ENCODE results near the gene NOL4L.

DNA sequence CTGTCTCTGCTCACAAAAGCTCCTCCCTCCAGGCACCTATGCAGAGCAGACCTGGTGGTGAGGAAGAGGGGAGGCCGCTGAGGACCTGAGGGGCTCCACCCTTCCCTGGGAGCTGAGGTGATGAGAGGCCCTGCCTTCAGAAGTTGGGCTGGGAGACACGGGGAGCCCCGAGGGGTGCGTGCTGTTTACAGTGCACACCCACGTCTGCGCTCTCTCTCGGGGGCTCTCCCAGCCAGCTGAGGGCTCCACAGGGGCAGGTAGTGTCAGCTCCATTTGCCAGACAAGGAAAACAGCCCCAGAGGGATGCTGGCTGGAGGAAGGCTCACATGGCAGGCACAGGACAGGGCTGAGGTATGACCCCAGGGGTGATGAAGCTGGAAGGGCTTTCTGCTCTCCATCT is 13.5 kb upstream of the NOL4L start:
- TF ChIP-seq POLR2AphosphoS5 (IDR thresholded peaks at IDR 0.05) (no peak), POLR2A (IDR thresholded peaks at IDR 0.05; ENCODE audit: low read depth) (no peak)
- TF ChIP-seq, protein P1, sequence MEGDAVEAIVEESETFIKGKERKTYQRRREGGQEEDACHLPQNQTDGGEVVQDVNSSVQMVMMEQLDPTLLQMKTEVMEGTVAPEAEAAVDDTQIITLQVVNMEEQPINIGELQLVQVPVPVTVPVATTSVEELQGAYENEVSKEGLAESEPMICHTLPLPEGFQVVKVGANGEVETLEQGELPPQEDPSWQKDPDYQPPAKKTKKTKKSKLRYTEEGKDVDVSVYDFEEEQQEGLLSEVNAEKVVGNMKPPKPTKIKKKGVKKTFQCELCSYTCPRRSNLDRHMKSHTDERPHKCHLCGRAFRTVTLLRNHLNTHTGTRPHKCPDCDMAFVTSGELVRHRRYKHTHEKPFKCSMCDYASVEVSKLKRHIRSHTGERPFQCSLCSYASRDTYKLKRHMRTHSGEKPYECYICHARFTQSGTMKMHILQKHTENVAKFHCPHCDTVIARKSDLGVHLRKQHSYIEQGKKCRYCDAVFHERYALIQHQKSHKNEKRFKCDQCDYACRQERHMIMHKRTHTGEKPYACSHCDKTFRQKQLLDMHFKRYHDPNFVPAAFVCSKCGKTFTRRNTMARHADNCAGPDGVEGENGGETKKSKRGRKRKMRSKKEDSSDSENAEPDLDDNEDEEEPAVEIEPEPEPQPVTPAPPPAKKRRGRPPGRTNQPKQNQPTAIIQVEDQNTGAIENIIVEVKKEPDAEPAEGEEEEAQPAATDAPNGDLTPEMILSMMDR (IDR thresholded peaks at IDR 0.05): no peak
